CD4-positive, alpha-beta T cell treated with Interleukin-4 for 4 hours (primary cell): ENCODE data around the gene KRT86.
"Not testable (repeated sequence)": the region's sequence is repeated elsewhere in the genome, so short reads cannot be mapped to it uniquely, and the experiment has no call there.

Experiments
- DNase-seq: peaks from one replicate; pipeline ENCODE4 v3.0.0-alpha.2; 2020

KRT86 gene

DNA sequence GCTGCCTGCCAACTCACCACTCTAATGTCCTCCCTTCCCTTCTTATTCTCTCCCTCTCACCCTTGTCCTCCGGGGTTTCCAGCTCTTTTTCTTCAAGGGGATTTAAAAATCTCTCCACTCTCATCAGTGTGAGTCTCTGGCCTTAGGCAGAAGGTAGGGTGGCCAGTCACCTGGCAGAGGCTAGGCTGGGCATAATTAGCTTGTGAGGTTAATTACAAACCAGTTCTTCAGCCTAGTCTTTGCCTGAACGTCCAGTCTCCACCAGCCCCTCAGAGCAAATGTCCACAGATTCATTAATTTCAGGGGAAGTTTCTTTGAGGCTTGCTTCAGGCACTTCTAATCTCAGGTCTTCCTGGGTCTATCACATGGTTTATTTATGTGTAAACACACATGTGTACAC lies 34.7 kb upstream of the KRT86 start:
- no peak for DNase-seq

DNA sequence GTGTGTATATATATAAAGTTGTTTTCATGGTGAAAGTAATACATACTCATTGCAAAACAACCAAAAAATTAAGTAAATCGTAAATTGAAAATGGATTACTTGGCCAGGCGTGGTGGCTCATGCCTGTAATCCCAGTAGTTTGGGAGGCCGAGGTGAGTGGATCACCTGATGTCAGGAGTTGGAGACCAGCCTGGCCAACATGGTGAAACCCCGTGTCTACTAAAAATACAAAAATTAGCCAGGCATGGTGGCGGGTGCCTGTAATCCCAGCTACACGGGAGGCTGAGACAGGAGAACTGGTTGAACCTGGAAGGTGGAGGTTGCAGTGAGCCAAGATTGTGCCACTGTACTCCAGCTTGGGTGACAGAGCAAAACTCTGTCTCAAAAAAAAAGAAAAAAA lies 34.2 kb upstream of the KRT86 start:
- DNase-seq = not testable (repeated sequence)

DNA sequence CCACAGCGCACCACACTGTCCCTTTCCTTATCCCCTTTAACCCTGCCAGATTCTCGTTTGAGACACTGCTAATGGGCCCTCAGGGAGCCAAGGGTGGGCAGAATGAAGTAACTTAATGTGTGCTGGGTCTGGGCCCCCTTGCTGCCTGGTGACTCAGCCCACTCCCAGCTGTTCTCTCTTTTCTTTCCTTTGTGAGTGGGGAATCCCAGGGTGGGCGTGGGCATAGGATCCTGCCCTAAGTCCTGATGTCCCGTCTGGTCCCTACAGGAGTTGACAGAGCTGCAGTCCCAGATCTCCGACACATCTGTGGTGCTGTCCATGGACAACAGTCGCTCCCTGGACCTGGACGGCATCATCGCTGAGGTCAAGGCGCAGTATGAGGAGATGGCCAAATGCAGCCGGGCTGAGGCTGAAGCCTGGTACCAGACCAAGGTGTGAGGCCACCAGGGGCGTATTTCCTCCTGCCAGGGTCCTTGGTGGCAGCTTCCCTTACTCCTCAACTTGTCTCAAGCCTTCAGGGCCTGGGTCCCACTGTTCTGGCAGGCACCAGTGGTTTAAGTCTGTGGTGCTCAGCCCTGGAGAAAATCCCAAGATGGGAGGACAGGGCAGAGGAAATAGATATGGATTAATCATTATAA lies 33.1 kb upstream of the KRT86 start:
- DNase-seq = no peak

DNA sequence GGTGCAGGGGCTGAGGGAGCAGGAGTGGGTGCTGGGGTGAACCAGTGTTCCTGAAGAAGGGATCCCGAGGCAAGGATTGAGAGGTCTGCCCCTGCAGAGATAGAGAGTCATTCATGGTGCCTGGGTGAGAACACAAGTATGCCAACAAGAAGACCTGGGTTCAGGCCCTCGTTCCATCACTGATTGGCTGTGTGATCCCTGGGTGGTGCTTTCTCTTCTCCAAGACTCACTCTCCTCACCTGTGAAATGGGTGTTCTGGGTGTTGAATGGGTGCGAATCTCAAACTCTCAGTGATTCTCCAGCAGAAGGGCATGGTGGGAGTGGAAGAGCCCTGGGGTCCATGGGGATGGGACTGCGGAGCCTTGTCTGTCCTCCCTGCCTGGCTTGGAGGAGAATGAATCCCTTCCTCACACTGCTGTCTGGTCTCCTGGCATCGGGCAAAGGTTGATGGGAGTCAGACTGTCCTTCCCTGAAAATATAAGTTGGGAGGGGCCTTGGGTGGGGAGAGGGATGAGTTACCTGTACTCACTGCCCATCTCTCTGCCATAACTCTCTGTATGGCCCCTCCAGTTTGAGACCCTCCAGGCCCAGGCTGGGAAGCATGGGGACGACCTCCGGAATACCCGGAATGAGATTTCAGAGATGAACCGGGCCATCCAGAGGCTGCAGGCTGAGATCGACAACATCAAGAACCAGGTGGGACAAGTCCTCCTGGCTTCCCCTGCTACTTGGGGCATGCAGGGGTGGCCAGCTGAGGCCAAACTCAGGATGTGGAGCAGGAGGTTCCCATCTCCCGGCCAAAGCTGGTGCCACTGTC lies 31.8 kb upstream of the KRT86 start:
- no peak for DNase-seq

DNA sequence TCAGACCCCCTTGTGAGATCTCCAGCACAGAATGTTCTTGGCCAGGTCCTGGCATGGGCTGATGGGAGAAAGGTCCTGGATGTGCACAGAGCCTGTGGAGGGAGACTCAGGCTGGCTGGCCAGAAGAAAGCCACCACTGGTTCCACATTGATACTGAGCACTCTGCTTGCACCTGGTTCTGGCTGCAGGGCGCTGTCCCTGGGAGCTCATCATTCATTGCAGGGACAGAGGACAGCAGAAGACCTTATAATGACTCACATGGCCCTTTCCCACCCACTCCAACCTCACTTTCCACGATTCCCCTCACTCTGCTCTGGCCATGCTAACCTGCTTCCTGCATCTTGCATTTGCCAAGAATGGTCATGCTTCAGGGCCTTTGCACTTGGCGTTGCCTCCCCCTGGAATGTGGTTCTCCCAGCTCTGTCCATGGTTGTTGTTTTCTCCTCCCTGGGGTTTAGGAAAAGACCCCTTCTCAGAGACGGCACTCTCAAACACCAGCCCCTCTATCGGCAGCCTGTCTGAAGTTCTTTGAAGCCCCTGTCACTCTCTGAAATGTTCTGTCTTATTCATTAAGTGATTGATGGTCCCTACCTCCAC lies 31.1 kb upstream of the KRT86 start:
- DNase-seq = no peak

DNA sequence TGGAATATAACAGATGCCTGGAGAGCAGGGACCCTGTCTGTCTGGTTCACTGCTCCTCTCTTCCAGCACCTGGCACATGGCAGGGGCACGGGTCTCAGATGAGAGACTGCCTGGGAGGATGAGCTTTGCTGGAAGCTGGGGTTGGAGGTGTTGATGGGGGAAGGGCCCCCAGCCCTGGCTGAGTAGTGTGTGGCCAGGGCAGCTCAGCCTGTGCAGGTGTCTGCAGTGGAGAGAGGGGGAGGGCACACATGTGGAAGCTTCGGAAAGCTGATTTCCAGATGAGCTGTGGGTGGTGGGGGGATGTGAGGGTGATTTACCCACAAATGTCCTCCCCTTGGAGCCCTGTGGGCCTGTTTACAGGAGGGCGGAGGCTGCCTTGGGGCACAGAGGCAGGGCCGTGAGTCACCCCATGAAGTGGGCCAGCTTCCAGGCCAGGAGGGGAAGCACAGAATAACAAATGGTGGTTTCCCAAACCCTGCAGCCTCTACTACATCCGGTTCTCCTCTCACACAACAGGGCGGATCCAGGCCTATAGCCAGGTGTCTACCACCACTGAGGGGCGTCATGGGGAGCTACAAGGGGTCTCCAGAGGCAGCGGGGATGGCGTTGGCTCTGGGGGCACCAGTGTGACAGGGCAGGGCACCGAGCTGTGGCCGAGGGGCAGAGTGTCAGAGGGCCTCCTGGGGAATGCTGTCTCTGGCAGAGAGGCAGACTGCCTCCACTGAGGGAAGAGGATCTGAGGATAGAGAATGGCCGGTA lies 30.4 kb upstream of the KRT86 start:
- DNase-seq = peak; percentile 73

DNA sequence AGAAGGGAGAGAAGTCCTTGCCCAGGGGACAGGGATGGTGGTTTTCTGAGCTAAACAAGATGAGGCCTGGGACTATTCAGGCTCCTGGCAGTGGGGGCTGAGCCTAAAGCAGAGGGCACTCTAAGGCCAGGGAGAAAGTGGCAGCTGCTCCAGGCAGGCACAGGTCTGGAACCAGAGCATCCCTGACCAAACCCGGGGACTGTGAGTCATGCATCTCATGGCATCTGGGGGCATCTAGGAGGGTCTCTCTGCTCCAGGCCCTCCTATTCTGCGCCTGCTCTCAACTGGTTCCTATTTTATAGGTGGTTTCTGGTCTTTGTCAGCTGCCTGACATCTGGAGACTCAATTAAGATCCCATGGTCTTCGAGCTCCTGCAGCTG lies 29.8 kb upstream of the KRT86 start:
- no peak for DNase-seq

DNA sequence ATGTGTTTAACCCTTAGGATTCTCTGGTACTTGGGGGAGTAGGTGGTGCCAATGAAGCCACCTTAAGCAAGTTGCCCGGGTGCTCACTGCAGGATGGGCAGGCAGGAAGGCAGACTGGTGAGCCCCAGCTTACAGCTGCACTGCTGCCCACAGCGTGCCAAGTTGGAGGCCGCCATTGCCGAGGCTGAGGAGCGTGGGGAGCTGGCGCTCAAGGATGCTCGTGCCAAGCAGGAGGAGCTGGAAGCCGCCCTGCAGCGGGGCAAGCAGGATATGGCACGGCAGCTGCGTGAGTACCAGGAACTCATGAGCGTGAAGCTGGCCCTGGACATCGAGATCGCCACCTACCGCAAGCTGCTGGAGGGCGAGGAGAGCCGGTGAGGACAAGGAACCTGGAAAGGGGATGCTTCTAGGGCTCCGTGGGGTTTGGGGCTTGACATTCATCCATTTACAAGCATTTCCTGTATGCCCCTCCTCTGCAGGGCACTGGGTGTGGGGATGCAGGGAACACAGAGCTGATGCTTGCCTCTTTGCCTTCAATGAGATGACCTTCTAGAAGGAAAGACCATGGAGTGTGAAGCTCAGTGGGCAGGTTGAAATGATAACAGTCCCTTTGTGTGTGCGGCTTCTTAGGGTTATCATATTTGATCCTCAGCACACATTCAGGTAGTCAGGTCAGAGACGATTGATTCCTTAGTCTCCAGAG lies 29.0 kb upstream of the KRT86 start:
- DNase-seq = no peak

DNA sequence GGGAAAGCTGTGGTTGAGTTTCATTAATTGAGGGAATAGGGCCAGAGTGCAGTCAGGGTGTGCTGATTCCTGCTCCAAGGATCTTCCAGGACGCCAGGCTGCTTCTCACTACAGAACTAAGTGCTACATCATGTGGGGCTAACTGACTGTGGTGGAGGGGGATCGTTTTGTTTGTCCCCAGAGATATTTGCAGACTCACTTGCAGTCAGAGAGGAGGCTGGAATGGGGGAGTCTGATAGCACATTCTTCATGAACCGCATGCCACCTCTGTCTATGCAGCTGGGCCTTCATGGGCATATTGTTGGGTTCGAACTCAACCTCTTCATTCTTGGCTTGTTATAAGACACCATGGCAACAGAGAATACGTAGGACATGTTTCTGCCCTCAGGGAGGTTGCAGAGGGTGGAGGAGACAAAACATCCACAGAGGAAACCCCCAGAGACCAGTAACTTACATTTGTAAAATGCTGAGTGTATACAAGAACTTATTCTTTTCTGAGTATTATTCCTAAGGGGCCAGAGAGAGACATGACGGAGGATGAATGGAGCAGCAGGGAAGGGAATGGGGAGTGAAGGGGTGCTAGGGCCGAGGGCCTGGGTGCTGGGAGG lies 28.4 kb upstream of the KRT86 start:
- DNase-seq = no peak

DNA sequence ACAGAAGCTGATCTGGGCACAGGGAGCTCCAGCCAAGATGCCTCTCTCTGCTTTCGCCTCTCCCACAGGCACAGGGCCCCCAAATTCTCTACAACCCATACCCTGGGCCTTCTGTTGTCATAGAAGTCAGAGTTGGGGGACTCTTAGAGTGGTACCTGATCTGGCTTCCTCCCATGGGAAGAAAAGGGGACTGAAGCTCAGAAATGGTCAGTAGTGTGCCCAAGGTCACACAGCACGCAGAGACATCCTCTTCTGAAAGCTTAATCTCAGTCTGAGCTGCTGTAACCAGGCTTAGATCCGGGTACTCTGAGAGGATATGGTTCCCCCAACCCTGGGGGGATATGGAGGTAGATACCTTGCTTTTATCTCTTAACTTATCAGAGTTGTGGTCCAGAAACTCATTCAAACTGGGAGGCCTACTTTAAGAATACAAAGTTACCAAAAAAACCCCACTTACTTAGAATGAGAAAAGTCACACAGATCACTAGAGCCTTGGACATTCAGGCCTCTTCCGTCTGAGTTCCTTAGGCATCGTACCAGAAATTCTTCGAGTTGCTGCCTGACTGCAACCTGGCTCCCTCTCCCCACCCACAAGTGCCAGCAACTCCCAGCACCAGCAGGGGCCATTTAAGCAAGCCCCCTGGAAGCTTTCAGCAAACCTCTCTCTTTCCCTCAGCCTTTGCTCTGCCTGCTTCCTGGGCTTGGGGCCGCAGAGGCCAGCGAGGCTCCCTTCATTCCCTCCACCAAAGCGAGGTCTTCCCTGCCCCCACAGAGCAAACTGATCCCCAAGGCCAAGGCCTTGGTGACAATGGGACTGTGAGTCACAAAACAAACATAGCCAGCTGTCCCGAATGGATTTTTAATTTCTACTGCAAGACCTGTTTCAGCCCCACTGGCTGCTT lies 27.5 kb upstream of the KRT86 start:
- DNase-seq = no peak

DNA sequence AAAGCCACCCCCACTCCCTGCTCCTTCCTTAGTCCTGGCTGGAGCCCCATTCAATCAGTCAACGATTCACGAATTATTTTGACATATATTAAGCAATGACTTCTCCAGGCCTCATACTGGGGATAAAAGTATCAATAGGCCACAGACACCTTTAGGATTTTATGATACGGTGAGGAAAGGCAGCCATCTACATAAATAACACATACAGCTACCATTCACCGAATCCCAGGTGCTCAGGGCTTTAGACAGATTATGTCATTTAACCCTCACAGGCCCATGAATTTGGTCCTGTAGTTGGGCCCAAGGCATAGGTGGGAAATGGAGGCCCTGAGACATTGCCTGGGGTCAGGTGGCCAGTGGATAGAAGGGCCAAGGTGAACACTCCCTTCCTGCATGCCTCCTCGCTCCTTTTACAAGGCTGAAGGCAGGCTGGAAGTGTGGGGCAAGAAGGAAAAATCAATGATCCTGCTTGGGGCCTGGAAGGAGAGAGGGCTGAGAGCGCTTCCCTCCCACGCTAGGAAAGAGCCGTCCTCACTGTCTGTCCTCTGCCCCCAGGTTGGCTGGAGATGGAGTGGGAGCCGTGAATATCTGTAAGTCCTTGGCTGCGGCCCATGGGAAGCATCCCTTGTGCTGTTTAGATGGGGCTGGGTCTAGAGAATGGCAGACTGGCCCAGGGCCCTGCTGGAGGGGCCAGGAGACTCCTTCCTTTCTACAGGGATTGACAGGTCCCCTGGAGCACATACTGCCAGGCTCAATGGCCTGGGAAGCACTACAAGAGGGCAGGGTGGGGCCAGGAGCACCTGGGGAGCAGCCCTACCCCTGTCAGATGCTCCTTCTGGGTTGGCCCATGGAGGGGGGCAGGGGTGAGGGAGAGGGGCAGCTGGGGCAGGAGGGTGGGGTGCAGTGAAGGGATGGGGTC lies 26.6 kb upstream of the KRT86 start:
- no peak for DNase-seq

DNA sequence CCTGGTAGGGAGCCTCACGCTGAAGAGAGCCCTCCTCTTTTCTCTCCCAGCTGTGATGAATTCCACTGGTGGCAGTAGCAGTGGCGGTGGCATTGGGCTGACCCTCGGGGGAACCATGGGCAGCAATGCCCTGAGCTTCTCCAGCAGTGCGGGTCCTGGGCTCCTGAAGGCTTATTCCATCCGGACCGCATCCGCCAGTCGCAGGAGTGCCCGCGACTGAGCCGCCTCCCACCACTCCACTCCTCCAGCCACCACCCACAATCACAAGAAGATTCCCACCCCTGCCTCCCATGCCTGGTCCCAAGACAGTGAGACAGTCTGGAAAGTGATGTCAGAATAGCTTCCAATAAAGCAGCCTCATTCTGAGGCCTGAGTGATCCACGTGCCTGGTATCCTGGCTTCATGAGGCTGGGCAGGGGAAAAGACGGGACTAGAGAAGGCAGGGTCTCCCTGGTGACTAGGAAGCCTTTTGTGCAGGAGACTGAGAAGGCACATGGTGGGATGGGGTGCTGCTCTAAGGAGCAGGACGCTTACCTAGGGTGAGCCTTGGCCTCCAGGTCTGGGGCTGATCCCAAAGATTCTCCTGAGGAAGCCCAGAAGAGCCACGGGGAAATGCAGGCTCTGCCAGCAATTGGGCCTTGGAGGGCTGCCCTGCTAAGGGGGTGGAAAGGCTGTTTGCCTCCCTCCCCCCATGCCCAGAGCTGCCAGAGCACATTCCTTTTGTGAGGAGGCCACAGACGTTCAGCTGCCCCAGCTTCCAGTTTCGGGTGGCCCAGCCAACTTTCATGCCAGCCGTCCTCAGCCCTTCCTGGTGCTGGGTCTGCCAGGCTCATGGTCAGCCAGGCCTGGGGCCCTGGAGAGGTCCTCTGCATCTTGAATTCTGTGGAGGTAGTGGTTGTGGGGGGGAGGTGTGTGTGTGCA lies 25.6 kb upstream of the KRT86 start:
- no peak for DNase-seq

DNA sequence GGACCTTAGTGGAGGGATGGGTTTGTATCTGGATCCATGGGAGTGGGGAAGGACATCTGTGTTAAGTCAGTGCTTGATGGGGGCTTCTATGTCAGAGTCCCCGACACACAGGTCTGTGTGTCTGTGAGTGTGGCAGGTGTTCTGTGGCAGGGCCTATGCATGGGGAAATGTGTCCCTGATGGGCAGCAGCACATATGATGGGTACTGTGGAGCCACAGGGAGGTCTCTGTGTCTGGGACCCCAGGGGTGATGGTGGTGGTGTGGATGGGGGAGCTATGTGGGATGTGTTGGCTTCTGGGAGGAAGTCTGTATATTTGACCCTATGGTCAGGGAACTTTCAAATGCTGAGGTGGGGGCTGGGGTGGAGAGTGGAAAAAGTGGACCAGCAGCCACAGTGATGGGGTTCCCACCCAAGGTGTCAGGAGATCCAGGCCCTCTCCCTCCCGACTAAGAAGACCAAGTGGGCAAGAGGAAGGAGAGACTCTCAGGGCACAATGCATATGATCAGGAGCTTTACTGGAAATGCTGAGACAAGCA lies 24.9 kb upstream of the KRT86 start:
- no peak for DNase-seq

DNA sequence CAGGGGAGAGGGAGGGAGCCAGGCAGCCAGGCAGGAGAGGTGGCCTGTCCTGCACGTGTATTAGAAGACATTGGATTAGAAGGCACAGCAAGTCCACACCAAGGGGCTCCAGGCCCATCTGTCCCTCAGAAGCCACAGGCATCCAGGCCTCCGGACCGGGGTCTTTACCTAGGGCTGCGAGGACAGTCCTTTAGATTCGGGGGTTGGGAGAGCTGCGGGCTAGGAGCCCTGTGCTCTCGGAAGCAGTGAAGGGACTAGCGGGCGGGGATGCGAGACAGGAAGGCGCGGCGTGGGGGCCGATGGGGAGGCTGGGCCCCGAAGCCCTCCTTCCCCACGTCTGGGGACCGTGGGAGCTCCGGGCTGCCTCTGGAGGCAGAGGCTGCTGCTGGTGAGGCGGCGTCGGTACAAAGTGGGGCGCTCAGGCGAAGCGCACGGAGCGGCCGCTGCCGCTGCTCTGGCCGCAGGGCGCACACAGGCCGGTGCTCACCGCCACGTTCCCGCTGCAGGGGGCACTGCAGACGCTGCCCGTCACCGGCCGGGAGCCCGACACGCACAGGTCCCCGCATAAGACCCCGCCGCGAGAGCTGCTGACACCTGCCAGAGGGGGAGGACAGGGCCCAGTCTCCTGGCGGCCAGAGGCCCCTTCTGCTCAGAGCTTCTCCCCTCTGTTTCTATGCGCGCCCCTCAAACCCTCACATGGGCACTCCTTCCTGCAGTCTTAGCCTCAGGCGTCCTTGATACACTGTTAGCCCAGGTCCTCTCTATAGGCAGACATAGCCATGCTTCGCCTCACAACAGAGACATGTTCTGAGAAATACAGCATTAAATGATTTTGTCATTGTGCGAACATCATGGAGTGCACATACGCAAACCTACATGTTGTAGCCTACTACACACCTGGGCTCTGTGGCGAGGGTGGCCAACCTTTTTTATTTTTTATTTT lies 24.1 kb upstream of the KRT86 start:
- DNase-seq = no peak

DNA sequence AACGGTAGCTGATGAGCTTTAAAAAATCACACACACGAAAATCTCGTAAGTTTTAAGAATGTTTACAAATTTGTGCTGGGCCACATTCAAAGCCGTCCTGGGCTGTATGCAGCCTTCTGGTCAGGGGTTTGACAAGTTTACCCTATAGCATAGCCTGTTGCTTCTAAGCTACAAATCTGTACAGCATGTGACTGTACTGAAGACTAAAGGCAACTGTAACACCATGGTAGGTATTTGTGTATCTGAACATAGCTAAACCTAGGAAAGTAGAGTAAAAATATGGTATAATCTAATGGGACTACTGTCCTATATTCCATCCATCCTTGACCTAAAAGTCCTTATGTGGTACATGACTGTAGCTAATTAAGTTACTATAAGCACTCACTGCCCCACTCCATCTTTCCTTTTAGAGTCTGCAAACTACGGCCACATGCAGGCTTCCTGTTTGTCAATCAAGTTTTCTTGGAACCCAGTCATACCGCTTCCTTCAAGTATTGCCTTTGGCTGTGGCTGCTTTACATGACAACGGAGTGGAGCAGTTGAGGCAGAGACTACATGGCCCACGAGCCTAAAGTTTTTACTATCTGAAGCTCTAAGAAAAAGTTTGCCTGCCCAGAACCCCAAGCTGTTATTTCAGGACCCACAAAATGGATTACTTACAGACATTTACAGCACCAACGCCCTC lies 22.9 kb upstream of the KRT86 start:
- peak; percentile 4 for DNase-seq

DNA sequence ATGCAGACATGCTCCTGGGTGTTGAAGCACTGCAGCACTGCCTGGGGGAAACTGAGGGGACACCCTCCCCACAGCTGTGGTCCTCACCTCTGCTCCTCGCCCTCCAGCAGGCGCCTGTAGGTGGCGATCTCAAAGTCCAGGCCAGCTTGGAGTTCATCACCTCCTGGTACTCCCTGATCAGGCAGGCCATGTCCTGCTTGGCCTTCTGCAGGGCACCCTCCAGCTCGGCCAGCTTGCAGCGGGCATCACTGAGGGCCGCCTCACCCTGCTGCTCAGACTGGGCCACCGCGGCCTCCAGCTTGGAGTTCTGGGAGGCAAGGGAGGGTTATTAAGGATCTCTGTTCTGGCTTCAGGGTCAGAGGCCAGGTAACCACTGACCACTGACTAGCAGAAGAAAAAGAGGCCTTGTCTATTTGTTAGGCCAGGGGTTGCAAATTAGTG lies 22.2 kb upstream of the KRT86 start:
- DNase-seq = not testable (repeated sequence)
